ENCODE results near the gene ZNF445.

Gene ZNF445

GRCh38 chr3:44434834-44435510 is 42.5 kb downstream of the ZNF445 start:
- H3K4me3 ChIP-seq (ENCODE audit: low read depth, low read length), result no peak overlapping the region
- TF ChIP-seq CTCF (IDR thresholded peaks at IDR 0.05; ENCODE audit: borderline replicate concordance, insufficient read depth, low read depth, low read length), result no peak

GRCh38 chr3:44430466-44430865 is 47.0 kb downstream of the ZNF445 start:
- no peak overlapping the region for H3K4me3 ChIP-seq (ENCODE audit: low read depth, low read length)
- no peak for TF ChIP-seq CTCF (IDR thresholded peaks at IDR 0.05; ENCODE audit: borderline replicate concordance, insufficient read depth, low read depth, low read length)

GRCh38 chr3:44429459-44429858 is 48.0 kb downstream of the ZNF445 start:
- no peak overlapping the region for H3K4me3 ChIP-seq (ENCODE audit: low read depth, low read length)
- TF ChIP-seq CTCF (IDR thresholded peaks at IDR 0.05; ENCODE audit: borderline replicate concordance, insufficient read depth, low read depth, low read length), result no peak

- no peak for TF ChIP-seq CTCF (IDR thresholded peaks at IDR 0.05; ENCODE audit: borderline replicate concordance, insufficient read depth, low read depth, low read length)
- H3K4me3 ChIP-seq (ENCODE audit: low read depth, low read length), result no peak overlapping the region
These were observed 48.6 kb downstream of the ZNF445 start for GRCh38 chr3:44428910-44429309.

- no peak overlapping the region for H3K4me3 ChIP-seq (ENCODE audit: low read depth, low read length)
- no peak for TF ChIP-seq CTCF (IDR thresholded peaks at IDR 0.05; ENCODE audit: borderline replicate concordance, insufficient read depth, low read depth, low read length)
These were observed 49.8 kb downstream of the ZNF445 start for GRCh38 chr3:44427683-44428082.

GRCh38 chr3:44424758-44425157 is 52.7 kb downstream of the ZNF445 start:
- H3K4me3 ChIP-seq (ENCODE audit: low read depth, low read length), result no peak overlapping the region
- TF ChIP-seq CTCF (IDR thresholded peaks at IDR 0.05; ENCODE audit: borderline replicate concordance, insufficient read depth, low read depth, low read length), result no peak

GRCh38 chr3:44421280-44421679 is 56.2 kb downstream of the ZNF445 start:
- no peak overlapping the region for H3K4me3 ChIP-seq (ENCODE audit: low read depth, low read length)
- no peak for TF ChIP-seq CTCF (IDR thresholded peaks at IDR 0.05; ENCODE audit: borderline replicate concordance, insufficient read depth, low read depth, low read length)
